Gastrocnemius medialis (tissue), 4 donors: ENCODE data around the gene CAPZA3. TPM values are rescaled to one million over a fixed set of nuclear protein-coding genes. Genes with fewer than 3 reads are reported as not detected.

ENCODE experiments used
- ATAC-seq, 2 donors: fragments of 150-250 bp; one replicate each; pipeline ENCODE4 v1.9.1; 2016
- DNase-seq, 2 donors: peaks; one replicate each; pipeline ENCODE4 v3.0.0-alpha.2; 2019
- H3K27ac ChIP-seq, 4 donors: fragments of 200-600 bp; sonication (generic); 1 replicate in 1 of 4; 2 replicates in 3 of 4; pipeline ENCODE4 v1.5.1; 2016 to 2018; ENCODE audit warnings: mild to moderate bottlenecking in 2 of 4, moderate library complexity in 1 of 4
- H3K27me3 ChIP-seq, 3 donors: fragments of 200-600 bp; sonication (generic) in 2 of 3; 1 replicate in 1 of 3; 2 replicates in 2 of 3; pipeline versions ENCODE4 v1.5.1 to v1.6.0; 2016 to 2019; ENCODE audit warnings: mild to moderate bottlenecking in 1 of 3, moderate library complexity in 1 of 3
- H3K36me3 ChIP-seq, 2 donors: fragments of 200-600 bp; sonication (generic) in 1 of 2; one replicate each; pipeline ENCODE4 v1.5.1; 2017 to 2018
- H3K4me1 ChIP-seq, 2 donors: fragments of 200-600 bp; sonication (generic) in 1 of 2; one replicate each; pipeline ENCODE4 v1.5.1; 2016 to 2017; ENCODE audit warnings: mild to moderate bottlenecking in 2 of 2
- H3K4me3 ChIP-seq, 4 donors: fragments of 200-600 bp; sonication (generic) in 3 of 4; 1 replicate in 1 of 4; 2 replicates in 3 of 4; pipeline ENCODE4 v1.5.1; 2016 to 2019; ENCODE audit warnings: mild to moderate bottlenecking in 2 of 4
- H3K9me3 ChIP-seq, 3 donors: fragments of 200-600 bp; sonication (generic) in 2 of 3; 1 replicate in 1 of 3; 2 replicates in 2 of 3; pipeline ENCODE4 v1.5.1; 2016 to 2019
- CTCF ChIP-seq, 5 experiments: fragments of 450-650 bp in 3 of 5; fragments of 200-600 bp in 2 of 5; sonication (generic) in 2 of 5; IDR thresholded peaks in 4 of 5; conservative IDR thresholded peaks in 1 of 5; 1 replicate in 4 of 5; 2 replicates in 1 of 5; pipeline ENCODE4 v1.5.1; 2016 to 2019; ENCODE audit warnings: antibody characterized with exemption in 5 of 5, mild to moderate bottlenecking in 3 of 5, moderate library complexity in 3 of 5
- POLR2A ChIP-seq, 2 donors: fragments of 450-650 bp; IDR thresholded peaks; one replicate each; pipeline ENCODE4 v1.6.1; 2017; ENCODE audit warnings: antibody characterized with exemption in 2 of 2, mild to moderate bottlenecking in 2 of 2, moderate library complexity in 2 of 2
- in situ Hi-C, 4 donors: fragments of 200-750 bp; cut with MboI; loops; one replicate each; pipeline versions ENCODE4 v1.15.0 to v1.8.0; 2017; ENCODE audit warnings: low sequenced_read_pairs in 4 of 4
- intact Hi-C: fragments of 100-400 bp; cut with DNase I; formaldehyde crosslinking; loops from one replicate; pipeline ENCODE4 v1.15.1; 2023; ENCODE audit warnings: low total_unique reads
- total RNA-seq, 4 donors: library from RNA; depleted of rRNA; stranded (reverse); fragments of >200 nt; gene quantifications; one replicate each; pipeline versions ENCODE4 v1.1.0 to v1.2.3, GENCODE V29; 2016

Gene CAPZA3
- total RNA-seq, 4 donors from 2014 or later: not detected

DNA sequence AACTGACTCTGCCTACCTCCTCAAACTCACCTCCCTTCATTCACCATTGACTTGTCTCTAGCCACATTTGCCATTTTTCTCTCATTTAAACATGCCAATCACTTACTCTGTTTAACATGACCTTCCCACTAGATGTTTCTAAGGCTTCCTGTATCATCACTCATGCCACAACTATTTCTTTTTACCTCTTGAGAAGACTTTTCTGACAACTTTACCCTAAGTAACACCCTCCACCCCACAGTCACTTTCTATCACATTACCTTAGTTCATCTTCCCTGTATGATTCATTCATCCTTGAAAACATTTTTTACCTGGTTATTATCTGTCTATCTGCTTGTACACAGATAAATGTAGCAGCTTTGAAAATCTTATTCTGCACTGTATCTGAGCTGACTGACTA is 19.5 kb upstream of the CAPZA3 start:
- intact Hi-C loops (no loop called here), in situ Hi-C loops (no loop called here)
- no peak for DNase-seq
- no peaks in the 10 kb centered on the region for H3K36me3 ChIP-seq
- H3K4me1 ChIP-seq: no peaks in the 10 kb centered on the region
- no peak for ATAC-seq
- no peaks in the 10 kb centered on the region for H3K27me3 ChIP-seq
- TF ChIP-seq POLR2A (IDR thresholded peaks at IDR 0.05) (no peak), CTCF (IDR thresholded peaks at IDR 0.05 in 4 of 5, conservative IDR thresholded peaks at IDR 0.05 in 1 of 5) (no peak)
- no peak overlapping the region for H3K27ac ChIP-seq
- no peak overlapping the region for H3K4me3 ChIP-seq
- no peaks in the 10 kb centered on the region for H3K9me3 ChIP-seq

GRCh38 chr12:18719922-18720510 is 17.9 kb upstream of the CAPZA3 start:
- intact Hi-C loops: no loop called here
- H3K4me3 ChIP-seq: no peak overlapping the region
- TF ChIP-seq POLR2A (IDR thresholded peaks at IDR 0.05): no peak
- no peak for TF ChIP-seq CTCF (IDR thresholded peaks at IDR 0.05 in 4 of 5, conservative IDR thresholded peaks at IDR 0.05 in 1 of 5)
- ATAC-seq (no peak), DNase-seq (no peak)
- H3K36me3 ChIP-seq: no peaks in the 10 kb centered on the region
- H3K9me3 ChIP-seq: no peaks in the 10 kb centered on the region
- no peaks in the 10 kb centered on the region for H3K27me3 ChIP-seq
- in situ Hi-C loops: no loop called here
- no peak overlapping the region for H3K27ac ChIP-seq
- H3K4me1 ChIP-seq: no peaks in the 10 kb centered on the region

DNA sequence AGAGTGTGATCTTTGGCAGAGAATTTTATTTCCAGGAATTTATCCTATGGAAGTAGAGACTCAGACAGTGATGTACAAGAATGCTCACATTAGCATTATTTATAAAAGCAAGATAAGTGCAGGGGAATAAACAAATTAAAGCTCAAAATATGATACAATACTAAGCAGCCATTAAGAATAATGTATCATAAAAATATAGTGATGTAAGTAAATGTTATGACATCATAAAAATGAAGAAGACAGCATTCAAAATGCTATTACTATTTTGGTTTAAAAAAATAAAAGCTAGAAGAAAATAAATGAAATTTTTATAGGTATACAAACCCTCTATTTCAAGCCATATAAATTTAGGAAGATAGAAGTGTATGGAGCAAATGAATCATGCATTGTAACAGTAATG is 17.2 kb upstream of the CAPZA3 start:
- TF ChIP-seq CTCF (IDR thresholded peaks at IDR 0.05 in 4 of 5, conservative IDR thresholded peaks at IDR 0.05 in 1 of 5) (no peak), POLR2A (IDR thresholded peaks at IDR 0.05) (no peak)
- no peak for ATAC-seq
- H3K27me3 ChIP-seq: no peaks in the 10 kb centered on the region
- H3K36me3 ChIP-seq: no peaks in the 10 kb centered on the region
- intact Hi-C loops: no loop called here
- in situ Hi-C loops: no loop called here
- no peak overlapping the region for H3K27ac ChIP-seq
- no peak overlapping the region for H3K4me3 ChIP-seq
- no peak for DNase-seq
- H3K9me3 ChIP-seq: no peaks in the 10 kb centered on the region
- no peaks in the 10 kb centered on the region for H3K4me1 ChIP-seq

- in situ Hi-C loops (no loop called here), intact Hi-C loops (no loop called here)
- Histone ChIP-seq H3K27me3 (no peaks in the 10 kb centered on the region), H3K4me1 (no peaks in the 10 kb centered on the region), H3K27ac (no peak overlapping the region), H3K9me3 (no peaks in the 10 kb centered on the region), H3K4me3 (no peak overlapping the region), H3K36me3 (no peaks in the 10 kb centered on the region)
- TF ChIP-seq POLR2A (IDR thresholded peaks at IDR 0.05): no peak
- no peak for TF ChIP-seq CTCF (IDR thresholded peaks at IDR 0.05 in 4 of 5, conservative IDR thresholded peaks at IDR 0.05 in 1 of 5)
- DNase-seq (no peak), ATAC-seq (no peak)
These were observed 16.5 kb upstream of the CAPZA3 start for GRCh38 chr12:18721452-18721851.

GRCh38 chr12:18723752-18724151 is 14.2 kb upstream of the CAPZA3 start:
- intact Hi-C loops: no loop called here
- in situ Hi-C loops: no loop called here
- no peaks in the 10 kb centered on the region for H3K4me1 ChIP-seq

More at GRCh38 chr12:18723752-18724151, 14.2 kb upstream of the CAPZA3 start:
- H3K36me3 ChIP-seq: no peaks in the 10 kb centered on the region
- no peak overlapping the region for H3K27ac ChIP-seq
- TF ChIP-seq POLR2A (IDR thresholded peaks at IDR 0.05) (no peak), CTCF (IDR thresholded peaks at IDR 0.05 in 4 of 5, conservative IDR thresholded peaks at IDR 0.05 in 1 of 5) (no peak)
- DNase-seq: no peak
- no peaks in the 10 kb centered on the region for H3K27me3 ChIP-seq
- H3K4me3 ChIP-seq: no peak overlapping the region
- no peaks in the 10 kb centered on the region for H3K9me3 ChIP-seq
- no peak for ATAC-seq
